ENCODE data around the gene SEC23IP.
"Not testable (repeated sequence)": the region's sequence is repeated elsewhere in the genome, so short reads cannot be mapped to it uniquely, and the experiment has no call there.

The SEC23IP gene

GRCh38 chr10:119892188-119893065, at the start of gene SEC23IP:
Gene SEC23IP, plus strand, starts transcription at chr10:119892730. Its CDS starts 53 bp downstream, at chr10:119892783.
- peak; percentile 94 for DNase-seq (ENCODE audit: low spot score)

DNA sequence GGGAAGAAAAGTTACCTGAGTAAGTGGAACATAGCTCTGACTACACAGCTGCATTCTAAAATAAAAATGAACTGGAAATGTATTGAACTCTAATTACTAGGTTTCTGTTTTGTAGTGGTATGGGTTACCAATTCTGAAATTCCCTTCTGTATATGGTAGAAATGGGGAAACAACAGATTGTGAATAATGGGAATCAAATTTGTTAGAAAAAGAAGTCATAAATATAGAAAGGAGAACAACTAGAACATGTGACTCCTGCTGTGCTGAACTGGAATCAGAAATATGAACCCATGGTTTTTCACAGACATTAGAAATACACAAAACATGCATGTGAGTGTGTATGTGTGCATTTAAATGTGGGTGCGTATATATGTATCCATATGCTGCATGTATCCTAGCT, 46.9 kb upstream of the SEC23IP start:
- no peak for DNase-seq (ENCODE audit: low spot score)

GRCh38 chr10:119849031-119849789, 43.3 kb upstream of the SEC23IP start:
- DNase-seq (ENCODE audit: low spot score): peak; percentile 55

GRCh38 chr10:119849944-119850343, 42.6 kb upstream of the SEC23IP start:
- DNase-seq (ENCODE audit: low spot score): no peak

GRCh38 chr10:119852277-119852676, 40.3 kb upstream of the SEC23IP start:
- DNase-seq (ENCODE audit: low spot score): no peak

DNA sequence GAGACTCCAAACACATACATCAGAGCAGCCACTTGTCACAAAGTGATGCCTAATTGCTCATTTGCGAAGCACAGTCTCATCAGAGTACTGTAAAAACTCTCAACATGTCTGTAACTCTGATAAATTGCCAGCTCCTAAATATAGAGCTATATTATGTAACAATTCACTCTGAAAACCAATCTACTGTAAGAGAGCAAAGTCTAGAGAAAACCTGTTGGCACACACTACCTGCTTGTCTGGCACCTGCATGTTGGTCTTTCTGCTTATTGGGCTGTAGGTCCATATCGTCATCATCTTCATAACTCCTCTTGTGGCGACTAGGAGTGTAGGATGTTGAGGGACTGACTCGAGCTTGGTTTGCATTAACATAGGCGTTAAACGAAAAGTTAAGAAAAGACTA, 39.7 kb upstream of the SEC23IP start:
- DNase-seq (ENCODE audit: low spot score): no peak

GRCh38 chr10:119853574-119853973, 39.0 kb upstream of the SEC23IP start:
- DNase-seq (ENCODE audit: low spot score): no peak

DNA sequence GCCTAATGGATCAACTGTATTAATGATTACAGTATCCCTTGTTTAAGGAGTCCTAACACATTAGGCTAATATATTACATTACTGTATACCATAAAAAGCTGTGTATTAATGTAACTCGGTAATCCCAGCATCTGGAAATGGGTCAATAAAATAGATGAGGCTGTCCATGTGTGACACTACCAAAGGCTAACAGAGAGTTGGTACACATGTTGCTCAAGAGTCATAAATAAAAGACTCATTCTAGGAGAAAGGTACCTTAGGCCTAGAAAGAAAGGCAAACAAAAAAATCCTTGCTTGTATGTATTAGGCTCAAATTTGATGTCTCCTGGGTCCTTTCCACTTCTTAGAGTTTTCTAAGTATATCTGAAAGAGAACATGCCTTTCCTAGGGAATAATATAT, 34.5 kb upstream of the SEC23IP start:
- DNase-seq (ENCODE audit: low spot score): no peak

GRCh38 chr10:119859420-119860258, 32.9 kb upstream of the SEC23IP start:
- DNase-seq (ENCODE audit: low spot score): no peak

DNA sequence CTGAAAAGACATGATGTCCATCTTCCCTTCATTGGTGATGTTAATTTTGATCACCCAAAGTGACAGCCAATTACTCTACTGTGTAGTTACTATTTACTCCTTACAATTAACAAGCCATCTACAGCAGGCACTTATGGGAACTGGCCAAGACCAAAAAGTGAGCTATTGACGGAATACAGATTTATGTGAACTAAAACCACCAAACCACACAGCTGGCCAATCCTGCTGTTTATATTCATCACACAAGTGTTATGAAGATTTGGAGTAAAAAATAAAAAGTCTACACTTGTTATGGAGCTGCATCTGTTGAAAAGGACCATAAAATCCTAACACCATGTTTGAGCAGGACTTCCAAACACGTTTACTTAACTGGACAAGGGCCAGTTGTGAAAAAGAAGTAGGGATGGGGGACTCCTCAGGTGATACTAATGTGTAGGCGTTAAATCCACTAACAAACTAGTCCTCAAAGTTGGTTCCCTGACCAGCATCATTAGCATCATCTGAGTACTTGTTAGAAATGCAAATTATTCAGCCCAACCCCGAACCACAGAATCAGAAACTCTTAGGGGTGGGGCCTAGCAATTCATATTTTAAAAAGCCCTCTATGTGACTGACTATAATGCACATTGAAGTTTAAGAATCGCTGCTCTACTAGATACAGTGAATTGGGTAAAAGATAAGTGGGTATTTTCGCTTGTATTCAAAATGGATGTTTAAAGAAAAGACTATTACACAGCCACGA, 31.5 kb upstream of the SEC23IP start:
- DNase-seq (ENCODE audit: low spot score): no peak

DNA sequence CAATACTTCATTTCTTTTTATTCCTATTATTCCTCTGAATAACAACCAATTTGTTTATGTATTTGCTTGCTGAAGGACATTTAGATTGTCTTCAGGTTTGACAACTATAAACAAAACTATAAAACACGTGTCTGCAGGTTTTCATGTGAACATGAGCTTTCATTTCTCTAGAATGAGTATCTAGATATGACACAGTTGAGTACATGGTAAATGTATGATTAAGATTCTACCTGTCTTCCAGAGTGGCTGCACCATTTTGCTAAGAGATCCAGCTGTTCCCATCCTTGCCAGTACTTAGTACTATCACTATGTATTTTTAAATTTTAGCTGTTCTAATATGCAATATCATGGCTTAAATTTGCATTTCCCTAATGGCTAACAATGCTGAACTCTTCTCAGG, 30.0 kb upstream of the SEC23IP start:
- DNase-seq (ENCODE audit: low spot score): no peak

DNA sequence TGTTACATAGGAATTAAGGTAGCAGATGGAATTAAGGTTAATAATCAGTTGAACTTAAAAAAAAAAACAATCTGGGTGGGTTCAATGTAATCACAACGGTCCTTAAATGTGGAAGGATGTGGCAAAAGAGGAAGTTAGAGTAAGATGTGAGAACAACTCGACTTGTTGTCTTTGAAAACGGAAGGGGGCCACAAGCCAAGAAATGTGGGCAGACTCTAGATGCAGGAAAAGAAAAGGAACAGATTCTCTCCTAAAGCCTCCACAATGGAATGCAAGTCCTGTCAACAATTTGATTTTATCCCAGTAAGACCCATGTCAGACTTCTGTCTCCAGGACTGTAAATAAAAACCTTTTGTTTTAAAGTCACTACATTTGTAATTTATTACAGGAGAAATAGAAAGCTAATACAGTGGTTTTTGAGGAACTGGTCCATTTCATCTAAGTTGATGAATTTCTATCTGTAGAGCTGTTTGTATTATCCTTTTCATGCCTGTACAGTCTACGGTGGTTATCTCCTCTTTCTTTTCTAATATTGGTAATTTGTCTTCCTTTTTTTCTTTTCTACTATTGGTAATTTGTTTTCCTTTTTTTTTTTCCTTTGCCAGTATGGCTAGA, 28.5 kb upstream of the SEC23IP start:
- DNase-seq (ENCODE audit: low spot score): no peak

- no peak for DNase-seq (ENCODE audit: low spot score)
Measured at GRCh38 chr10:119865699-119866240, 26.8 kb upstream of the SEC23IP start.

DNA sequence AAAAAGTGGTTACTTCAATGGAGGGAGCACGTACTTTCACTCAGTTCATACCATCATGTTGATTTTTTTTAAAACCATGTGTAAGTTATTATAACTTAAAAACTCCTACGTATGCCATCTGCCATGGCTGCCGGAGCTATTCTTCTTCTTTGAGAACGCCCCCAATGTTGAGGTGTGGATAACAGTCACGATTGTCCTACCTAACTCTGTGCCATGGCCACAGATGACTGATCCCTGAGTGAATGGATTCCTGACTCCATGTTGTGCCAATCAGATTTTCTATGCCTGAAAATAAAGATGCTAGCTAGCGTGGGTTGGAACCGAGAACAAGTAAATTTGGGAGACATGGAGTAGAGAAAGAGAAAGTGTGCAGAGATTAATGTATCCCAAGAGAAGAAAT, 25.2 kb upstream of the SEC23IP start:
- no peak for DNase-seq (ENCODE audit: low spot score)

- not testable (repeated sequence) for DNase-seq (ENCODE audit: low spot score)
Measured at GRCh38 chr10:119869398-119869797, 23.1 kb upstream of the SEC23IP start.

DNA sequence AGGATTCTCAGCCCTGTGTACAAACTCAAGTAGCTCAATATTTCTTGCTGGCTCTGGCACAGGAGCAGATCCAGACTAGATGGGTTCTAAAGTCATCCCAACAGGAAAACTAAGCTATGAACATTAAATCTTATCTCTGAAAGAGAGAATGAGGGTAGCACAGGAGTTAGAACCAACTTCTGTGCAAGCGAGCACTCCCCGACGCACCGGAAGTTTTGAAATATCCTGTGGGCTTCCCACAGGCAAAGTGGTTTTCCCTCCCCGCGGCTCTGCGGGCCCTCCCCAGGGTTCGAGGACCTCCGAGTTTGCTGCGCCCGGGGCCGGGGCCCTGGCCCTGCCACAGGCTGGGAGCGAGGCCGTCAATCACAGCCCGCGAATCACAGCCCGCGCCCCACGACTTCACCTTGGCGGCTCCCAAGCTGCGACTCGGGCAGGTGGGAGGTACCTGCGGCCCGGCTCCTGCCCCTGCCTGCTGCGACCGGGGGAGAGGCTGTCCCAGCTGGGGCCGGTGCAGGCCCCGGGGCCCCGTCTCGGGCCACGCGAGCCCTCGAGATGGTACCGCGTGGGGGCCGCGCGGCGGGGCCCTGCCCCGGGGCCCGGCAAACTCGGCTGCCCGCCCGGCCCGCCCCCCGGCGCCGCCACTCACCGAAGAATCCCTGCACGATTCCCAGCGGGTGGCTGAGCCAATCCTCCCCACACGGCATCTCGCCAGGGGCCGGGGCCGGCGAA, 20.5 kb upstream of the SEC23IP start:
- DNase-seq (ENCODE audit: low spot score): peak; percentile 39

- DNase-seq (ENCODE audit: low spot score): no peak
Measured at GRCh38 chr10:119872610-119872859, 20.0 kb upstream of the SEC23IP start, which contains the start of gene MCMBP. Gene MCMBP, minus strand, starts transcription at chr10:119872843. Its CDS starts 259 bp downstream, at chr10:119872584.

GRCh38 chr10:119872860-119873681, 19.5 kb upstream of the SEC23IP start:
- peak; percentile 93 for DNase-seq (ENCODE audit: low spot score)

DNA sequence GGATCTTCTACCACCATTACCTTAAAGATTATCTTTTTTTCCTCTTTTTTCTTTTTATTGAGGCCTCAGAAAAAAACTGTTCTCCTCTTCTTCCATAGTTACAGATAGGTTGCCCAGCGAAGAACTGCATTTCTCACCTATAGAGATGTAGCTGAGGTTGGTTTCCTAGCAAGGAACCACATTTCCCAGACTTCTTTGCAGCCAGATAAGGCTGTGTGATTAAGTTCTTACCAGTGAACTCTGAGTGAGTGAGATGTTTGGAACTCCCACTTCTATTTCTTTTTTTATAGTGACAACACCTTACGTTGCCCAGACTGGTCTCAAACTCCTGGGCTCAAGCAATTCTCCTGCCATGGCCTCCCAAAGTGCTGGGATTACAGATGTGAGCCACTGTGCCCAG, 14.0 kb upstream of the SEC23IP start:
- no peak for DNase-seq (ENCODE audit: low spot score)

Measured in AG08396 (cell line).